NT2/D1 (cell line): ENCODE measurements around the gene R3HCC1L.

Source experiments
- DNase-seq: peaks from one replicate; pipeline ENCODE4 v3.0.0-alpha.2; 2011; ENCODE audit warnings: low read depth, low spot score
- H3K27me3 ChIP-seq: 2 replicates; pipeline ENCODE4 v1.6.0; 2011; ENCODE audit warnings: mild to moderate bottlenecking; ENCODE audit not compliant: insufficient read length, insufficient read depth
- H3K36me3 ChIP-seq: 2 replicates; pipeline ENCODE4 v1.6.1; 2011; ENCODE audit warnings: mild to moderate bottlenecking, low read length, mixed read lengths; ENCODE audit not compliant: insufficient read depth, insufficient read length
- H3K4me1 ChIP-seq: 2 replicates; pipeline ENCODE4 v1.5.1; 2011; ENCODE audit not compliant: insufficient read depth, insufficient read length
- H3K4me3 ChIP-seq: 2 replicates; pipeline ENCODE4 v1.5.1; 2011; ENCODE audit warnings: low read depth; ENCODE audit not compliant: insufficient read length
- H3K9ac ChIP-seq: 2 replicates; pipeline ENCODE4 v1.6.0; 2011; ENCODE audit warnings: low read depth; ENCODE audit not compliant: insufficient read length
- H3K9me3 ChIP-seq: 2 replicates; pipeline ENCODE4 v1.5.1; 2011; ENCODE audit warnings: mild to moderate bottlenecking, low read length; ENCODE audit not compliant: insufficient read depth
- SUZ12 ChIP-seq: IDR thresholded peaks from 2 replicates; pipeline ENCODE4 v1.6.1; 2011; ENCODE audit not compliant: insufficient read length, insufficient read depth; ENCODE audit errors: extremely low read depth
- YY1 ChIP-seq: IDR thresholded peaks from 2 replicates; pipeline ENCODE4 v1.6.1; 2011; ENCODE audit not compliant: insufficient read length, insufficient read depth
- ZNF274 ChIP-seq: IDR thresholded peaks from 2 replicates; pipeline ENCODE4 v1.6.1; 2011; ENCODE audit warnings: mild to moderate bottlenecking, low read depth, low read length

Gene R3HCC1L

GRCh38 chr10:98293550-98294269 is 159.3 kb downstream of the R3HCC1L start:
- DNase-seq = no peak
- H3K27me3 ChIP-seq = no peaks in the 10 kb centered on the region

GRCh38 chr10:98294270-98294627 is 159.8 kb downstream of the R3HCC1L start:
- H3K36me3 ChIP-seq = no peaks in the 10 kb centered on the region
- H3K9me3 ChIP-seq = no peaks in the 10 kb centered on the region
- H3K27me3 ChIP-seq = no peaks in the 10 kb centered on the region
- DNase-seq = no peak
- peaks cover 7% of the 10 kb centered on the region for H3K4me1 ChIP-seq
- H3K4me3 ChIP-seq = no peak overlapping the region
- no peak overlapping the region for H3K9ac ChIP-seq
- TF ChIP-seq ZNF274 (no peak), YY1 (no peak)

More at GRCh38 chr10:98293550-98294269, 159.3 kb downstream of the R3HCC1L start:
- no peak for TF ChIP-seq SUZ12
- TF ChIP-seq YY1 = no peak
- no peak for TF ChIP-seq ZNF274
- Histone ChIP-seq H3K4me3 (no peak overlapping the region), H3K4me1 (peaks cover 7% of the 10 kb centered on the region), H3K36me3 (no peaks in the 10 kb centered on the region), H3K9me3 (no peaks in the 10 kb centered on the region), H3K9ac (no peak overlapping the region)
